Gastroesophageal sphincter (tissue), 3 donors: ENCODE measurements around the gene ACP4.

Experiments
- CTCF ChIP-seq, 4 experiments: fragments of 200-600 bp in 2 of 4; fragments of 450-650 bp in 2 of 4; sonication (generic) in 1 of 4; IDR thresholded peaks; one replicate each; pipeline ENCODE4 v1.5.1; 2017 to 2019; ENCODE audit warnings: antibody characterized with exemption in 4 of 4, mild to moderate bottlenecking in 2 of 4, moderate library complexity in 2 of 4
- EP300 ChIP-seq: sonication (generic); formaldehyde crosslinking; IDR thresholded peaks from one replicate; pipeline ENCODE4 v1.6.1; 2017; ENCODE audit warnings: antibody characterized with exemption, mild to moderate bottlenecking
- POLR2AphosphoS5 ChIP-seq: sonication (generic); formaldehyde crosslinking; IDR thresholded peaks from one replicate; pipeline ENCODE4 v1.6.1; 2017; ENCODE audit warnings: antibody characterized with exemption

- TF ChIP-seq CTCF (IDR thresholded peaks at IDR 0.05) = no peak
- no peak for TF ChIP-seq EP300
- no peak for TF ChIP-seq POLR2AphosphoS5
Observed at GRCh38 chr19:50832666-50833065, 42.5 kb downstream of the ACP4 start.
